ENCODE results near the gene LY6G6D.

DNA sequence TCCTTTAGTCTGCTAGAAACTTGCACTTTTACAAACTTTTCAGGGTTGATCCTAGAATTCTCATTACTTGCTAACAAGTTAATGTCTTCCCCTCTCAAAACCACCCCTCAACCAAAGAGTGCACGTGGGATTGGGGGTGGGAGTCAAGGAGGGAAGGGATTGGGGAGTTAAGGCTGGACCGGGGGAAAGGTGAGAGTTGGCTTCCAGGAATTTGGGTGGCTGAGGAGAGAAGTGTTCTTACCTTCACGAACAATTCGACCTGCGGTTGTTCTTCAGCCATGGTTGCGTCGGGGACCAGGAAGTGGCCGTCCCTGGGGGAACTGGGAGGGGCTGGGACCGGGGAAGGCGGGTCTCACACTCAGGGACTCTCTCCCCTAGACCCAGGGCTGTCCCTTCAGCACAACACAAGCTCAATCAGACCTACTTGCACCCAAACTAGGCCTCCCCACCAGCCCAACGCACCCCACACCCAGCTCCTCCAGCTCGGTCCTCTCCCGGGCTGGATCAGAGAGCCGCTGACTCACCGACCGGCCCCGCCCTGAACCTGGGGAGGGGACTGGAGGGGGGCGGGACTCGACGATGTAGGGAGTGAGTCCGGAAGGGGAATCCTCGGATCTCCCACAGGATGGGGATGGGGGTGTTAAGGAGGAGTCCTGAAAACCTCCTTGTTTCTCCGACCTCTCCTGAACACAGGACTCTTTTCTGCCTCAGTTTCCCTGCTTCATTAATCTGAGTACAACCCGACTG is 21.0 kb downstream of the LY6G6D start, which contains the start of gene CLIC1:
- TF ChIP-seq ZNF274 (IDR thresholded peaks at IDR 0.05; ENCODE audit: low read depth, low read length): no peak
- TF ChIP-seq YY1 (IDR thresholded peaks at IDR 0.05; ENCODE audit: insufficient read depth, insufficient read length): no peak

All from NT2/D1 (cell line).